Progenitor cell of endocrine pancreas (in vitro differentiated cells): ENCODE data around the gene RXFP1. TPM values are rescaled to one million over a fixed set of nuclear protein-coding genes. Genes with fewer than 3 reads are reported as not detected.

Source experiments
- DNase-seq: peaks from one replicate; pipeline ENCODE4 v3.0.0; 2021; ENCODE audit warnings: low spot score; ENCODE audit not compliant: unreplicated experiment
- H3K27ac Mint-ChIP-seq: 2 replicates; pipeline ENCODE4 v1.8.0; 2021; ENCODE audit warnings: mild to moderate bottlenecking, moderate library complexity, mixed read lengths
- H3K27me3 Mint-ChIP-seq: 2 replicates; pipeline ENCODE4 v1.8.0; 2021; ENCODE audit warnings: mixed read lengths
- H3K36me3 Mint-ChIP-seq: 2 replicates; pipeline ENCODE4 v1.8.0; 2022; ENCODE audit warnings: mixed read lengths; ENCODE audit not compliant: insufficient read depth
- H3K4me1 Mint-ChIP-seq: 2 replicates; pipeline ENCODE4 v1.8.0; 2021; ENCODE audit warnings: low read depth, mixed read lengths
- H3K4me3 Mint-ChIP-seq: 2 replicates; pipeline ENCODE4 v1.8.0; 2021; ENCODE audit warnings: low read depth, mild to moderate bottlenecking, moderate library complexity, mixed read lengths
- H3K9me3 Mint-ChIP-seq: 2 replicates; pipeline ENCODE4 v1.8.0; 2021; ENCODE audit warnings: low read depth, mixed read lengths
- CTCF ChIP-seq: fragments of 200-600 bp; sonication (generic); IDR thresholded peaks from one replicate; pipeline ENCODE4 v1.5.0; 2021; ENCODE audit warnings: antibody characterized with exemption, mild to moderate bottlenecking; ENCODE audit not compliant: unreplicated experiment
- total RNA-seq: library from RNA; stranded (reverse); gene quantifications from 2 replicates; pipeline ENCODE4 v1.2.1, GENCODE V29; 2021

Gene RXFP1
- total RNA-seq, 1 donor from 2014 or later: not detected

GRCh38 chr4:158671665-158671914 is 149.9 kb downstream of the RXFP1 start, which contains the start of gene C4orf46:
Gene C4orf46 (minus strand): TSS chr4:158671887. CDS start chr4:158671801, 86 bp downstream.
- no peak for DNase-seq
- H3K9me3 Mint-ChIP-seq: no peaks in the 10 kb centered on the region
- no peak for TF ChIP-seq CTCF
- H3K4me3 Mint-ChIP-seq: peak within 1 kb of the TSS; percentile 98
- H3K36me3 Mint-ChIP-seq: peaks cover 2% of the 10 kb centered on the region
- H3K27ac Mint-ChIP-seq: peak within 1 kb of the TSS; percentile 99
- peaks cover 15% of the 10 kb centered on the region for H3K4me1 Mint-ChIP-seq
- H3K27me3 Mint-ChIP-seq: no peaks in the 10 kb centered on the region

GRCh38 chr4:158671915-158672806 is 150.5 kb downstream of the RXFP1 start, which contains the start of gene ETFDH:
Gene ETFDH (plus strand): TSS chr4:158672296. CDS start chr4:158672457, 161 bp downstream.
- Mint-ChIP-seq H3K36me3 (peaks cover 2% of the 10 kb centered on the region), H3K27me3 (no peaks in the 10 kb centered on the region), H3K9me3 (no peaks in the 10 kb centered on the region), H3K4me1 (peaks cover 15% of the 10 kb centered on the region), H3K4me3 (peak within 1 kb of the TSS; percentile 98), H3K27ac (peak within 1 kb of the TSS; percentile 99)
- peak; percentile 98 for DNase-seq
- TF ChIP-seq CTCF: peak; percentile 66

GRCh38 chr4:158673633-158674032 is 152.0 kb downstream of the RXFP1 start:
- no peaks in the 10 kb centered on the region for H3K9me3 Mint-ChIP-seq
- H3K27ac Mint-ChIP-seq: no peak overlapping the region
- H3K27me3 Mint-ChIP-seq: no peaks in the 10 kb centered on the region
- no peak for DNase-seq
- H3K4me3 Mint-ChIP-seq: no peak overlapping the region
- no peak for TF ChIP-seq CTCF
- H3K36me3 Mint-ChIP-seq: no peaks in the 10 kb centered on the region
- H3K4me1 Mint-ChIP-seq: peaks cover 15% of the 10 kb centered on the region

- Mint-ChIP-seq H3K27ac (no peak overlapping the region), H3K36me3 (peaks cover 2% of the 10 kb centered on the region), H3K9me3 (no peaks in the 10 kb centered on the region), H3K4me3 (no peak overlapping the region), H3K4me1 (peaks cover 4% of the 10 kb centered on the region), H3K27me3 (no peaks in the 10 kb centered on the region)
- no peak for DNase-seq
- no peak for TF ChIP-seq CTCF
Observed at GRCh38 chr4:158676076-158676475, 154.4 kb downstream of the RXFP1 start.

GRCh38 chr4:158678767-158679166 is 157.1 kb downstream of the RXFP1 start:
- Mint-ChIP-seq H3K27me3 (no peaks in the 10 kb centered on the region), H3K4me3 (no peak overlapping the region), H3K9me3 (no peaks in the 10 kb centered on the region), H3K4me1 (no peaks in the 10 kb centered on the region), H3K27ac (no peak overlapping the region), H3K36me3 (peaks cover 2% of the 10 kb centered on the region)
- TF ChIP-seq CTCF: no peak
- DNase-seq: no peak
